HG03558 (cell line): ENCODE data around the gene CHCHD3.

Experiments used
- ATAC-seq: cut with Tn5 transposase; IDR thresholded peaks from one replicate; pipeline ENCODE4 v1.9.1; 2021; ENCODE audit warnings: moderate number of reproducible peaks; ENCODE audit not compliant: unreplicated experiment; ENCODE audit errors: extremely low read depth

The CHCHD3 gene

GRCh38 chr7:132878204-132878919, 203.5 kb downstream of the CHCHD3 start:
- no peak for ATAC-seq

- ATAC-seq, result no peak
Measured at GRCh38 chr7:132877573-132877972, 204.3 kb downstream of the CHCHD3 start.

GRCh38 chr7:132876576-132876975, 205.3 kb downstream of the CHCHD3 start:
- ATAC-seq, result no peak

GRCh38 chr7:132872034-132872433, 209.9 kb downstream of the CHCHD3 start:
- ATAC-seq, result no peak

- no peak for ATAC-seq
Measured at GRCh38 chr7:132871419-132871818, 210.5 kb downstream of the CHCHD3 start.

- ATAC-seq, result no peak
Measured at GRCh38 chr7:132869166-132869861, 212.6 kb downstream of the CHCHD3 start.

- no peak for ATAC-seq
Measured at GRCh38 chr7:132866551-132866950, 215.3 kb downstream of the CHCHD3 start.

- no peak for ATAC-seq
Measured at GRCh38 chr7:132866144-132866531, 215.8 kb downstream of the CHCHD3 start.

GRCh38 chr7:132865366-132866143, 216.3 kb downstream of the CHCHD3 start:
- ATAC-seq, result no peak

- no peak for ATAC-seq
Measured at GRCh38 chr7:132861940-132862554, 219.8 kb downstream of the CHCHD3 start.

- ATAC-seq, result no peak
Measured at GRCh38 chr7:132861424-132861823, 220.5 kb downstream of the CHCHD3 start.

- no peak for ATAC-seq
Measured at GRCh38 chr7:132859199-132859598, 222.7 kb downstream of the CHCHD3 start.

- no peak for ATAC-seq
Measured at GRCh38 chr7:132858760-132859159, 223.1 kb downstream of the CHCHD3 start.

GRCh38 chr7:132858251-132858650, 223.6 kb downstream of the CHCHD3 start:
- ATAC-seq, result no peak

GRCh38 chr7:132857703-132858102, 224.2 kb downstream of the CHCHD3 start:
- ATAC-seq, result no peak

- no peak for ATAC-seq
Measured at GRCh38 chr7:132857031-132857430, 224.9 kb downstream of the CHCHD3 start.

- ATAC-seq, result no peak
Measured at GRCh38 chr7:132856416-132856815, 225.5 kb downstream of the CHCHD3 start.

- ATAC-seq, result no peak
Measured at GRCh38 chr7:132855901-132856300, 226.0 kb downstream of the CHCHD3 start.

GRCh38 chr7:132854238-132854637, 227.7 kb downstream of the CHCHD3 start:
- ATAC-seq, result no peak

- ATAC-seq, result no peak
Measured at GRCh38 chr7:132847376-132847775, 234.5 kb downstream of the CHCHD3 start.

GRCh38 chr7:132846086-132846485, 235.8 kb downstream of the CHCHD3 start:
- ATAC-seq, result no peak
